Lower leg skin (tissue), 3 donors: ENCODE results near the gene HYAL2.

Experiments used
- POLR2A ChIP-seq, 2 donors: fragments of 450-650 bp; IDR thresholded peaks; one replicate each; pipeline ENCODE4 v1.6.1; 2016 to 2017; ENCODE audit warnings: antibody characterized with exemption in 2 of 2, mild to moderate bottlenecking in 1 of 2, moderate library complexity in 1 of 2
- TF ChIP-seq, protein P1 (sequence below), 3 donors: fragments of 450-650 bp; IDR thresholded peaks; one replicate each; pipeline ENCODE4 v1.5.1; 2016; ENCODE audit warnings: antibody characterized with exemption in 3 of 3, mild to moderate bottlenecking in 3 of 3, moderate library complexity in 2 of 3

DNA sequence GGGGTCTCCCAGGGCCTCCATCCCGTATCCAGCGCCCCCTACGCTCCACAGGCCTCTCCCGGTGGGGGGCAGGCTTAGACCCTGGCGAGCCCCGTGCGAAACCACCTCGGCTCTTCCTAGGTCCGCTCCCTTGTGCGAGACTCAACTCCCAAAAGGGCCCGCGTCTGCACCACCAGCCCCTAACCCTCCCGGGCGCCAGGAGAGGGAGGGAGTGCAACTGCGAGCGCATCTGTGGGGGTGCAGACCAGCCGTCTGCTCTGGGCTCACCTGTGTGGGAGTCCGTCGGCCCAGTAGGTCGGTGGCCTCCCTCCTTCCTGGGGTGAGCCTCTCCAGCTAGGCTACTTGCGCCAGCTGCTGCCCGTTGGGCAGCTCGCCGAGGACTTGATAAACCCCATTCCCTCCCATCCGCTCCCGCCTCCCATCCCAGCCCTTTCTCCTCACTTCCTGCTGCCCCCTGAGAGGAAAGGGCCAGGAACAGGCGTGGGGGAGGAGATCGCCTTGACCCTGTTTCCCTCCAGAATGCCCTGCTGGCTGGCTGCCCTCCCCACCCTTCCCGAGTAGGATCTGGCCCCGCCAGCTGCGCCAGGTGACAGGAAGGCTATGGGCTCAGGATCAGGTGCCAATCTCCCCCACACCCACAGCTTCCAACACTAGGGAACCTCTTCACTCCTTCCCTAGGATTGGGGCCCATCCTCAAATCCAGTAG, at the start of gene HYAL2:
- TF ChIP-seq, protein P1, sequence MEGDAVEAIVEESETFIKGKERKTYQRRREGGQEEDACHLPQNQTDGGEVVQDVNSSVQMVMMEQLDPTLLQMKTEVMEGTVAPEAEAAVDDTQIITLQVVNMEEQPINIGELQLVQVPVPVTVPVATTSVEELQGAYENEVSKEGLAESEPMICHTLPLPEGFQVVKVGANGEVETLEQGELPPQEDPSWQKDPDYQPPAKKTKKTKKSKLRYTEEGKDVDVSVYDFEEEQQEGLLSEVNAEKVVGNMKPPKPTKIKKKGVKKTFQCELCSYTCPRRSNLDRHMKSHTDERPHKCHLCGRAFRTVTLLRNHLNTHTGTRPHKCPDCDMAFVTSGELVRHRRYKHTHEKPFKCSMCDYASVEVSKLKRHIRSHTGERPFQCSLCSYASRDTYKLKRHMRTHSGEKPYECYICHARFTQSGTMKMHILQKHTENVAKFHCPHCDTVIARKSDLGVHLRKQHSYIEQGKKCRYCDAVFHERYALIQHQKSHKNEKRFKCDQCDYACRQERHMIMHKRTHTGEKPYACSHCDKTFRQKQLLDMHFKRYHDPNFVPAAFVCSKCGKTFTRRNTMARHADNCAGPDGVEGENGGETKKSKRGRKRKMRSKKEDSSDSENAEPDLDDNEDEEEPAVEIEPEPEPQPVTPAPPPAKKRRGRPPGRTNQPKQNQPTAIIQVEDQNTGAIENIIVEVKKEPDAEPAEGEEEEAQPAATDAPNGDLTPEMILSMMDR (IDR thresholded peaks at IDR 0.05), result no peak
- no peak for TF ChIP-seq POLR2A (IDR thresholded peaks at IDR 0.05)
